Endothelial cell of umbilical vein (primary cell): ENCODE measurements around the gene TIGIT.

Experiments
- CTCF ChIP-seq, 2 donors: IDR thresholded peaks; 1 replicate in 1 of 2; 2 replicates in 1 of 2; pipeline ENCODE4 v1.5.1; 2011; ENCODE audit warnings: low read length in 2 of 2, mild to moderate bottlenecking in 2 of 2, moderate library complexity in 2 of 2, control low read depth in 1 of 2, inconsistent platforms in 1 of 2, low read depth in 1 of 2; ENCODE audit not compliant: insufficient read depth in 1 of 2; ENCODE audit errors: extremely low read depth in 1 of 2
- EZH2 ChIP-seq: IDR thresholded peaks from 2 replicates; pipeline ENCODE4 v1.6.1; 2012; ENCODE audit warnings: borderline replicate concordance, low read depth, mild to moderate bottlenecking, moderate library complexity, low read length, inconsistent platforms; ENCODE audit not compliant: severe bottlenecking
- GATA2 ChIP-seq: IDR thresholded peaks from 2 replicates; pipeline ENCODE4 v1.7.0; 2011; ENCODE audit warnings: low read depth, mild to moderate bottlenecking, moderate library complexity, mixed read lengths, low read length; ENCODE audit not compliant: insufficient read length, insufficient read depth

GRCh38 chr3:114328345-114328744 lies 34.5 kb downstream of the TIGIT start:
- TF ChIP-seq EZH2 (no peak), CTCF (IDR thresholded peaks at IDR 0.05; ENCODE audit: extremely low read depth in 1 of 2, insufficient read depth in 1 of 2, low read depth in 1 of 2, low read length in 2 of 2) (no peak), GATA2 (no peak)
